ENCODE results near the gene TJP1.

The TJP1 gene

GRCh38 chr15:29651476-29652233, 170.6 kb downstream of the TJP1 start:
- no peak for DNase-seq
